C4-2B (cell line): ENCODE data around the gene ICE2.

Source experiments
- CTCF ChIP-seq: fragments of 450-650 bp; conservative IDR thresholded peaks from 2 replicates; pipeline ENCODE4 v1.5.1; 2017; ENCODE audit warnings: mild to moderate bottlenecking
- ZFX ChIP-seq: fragments of 450-650 bp; IDR thresholded peaks from 2 replicates; pipeline ENCODE4 v1.6.1; 2017

- no peak for TF ChIP-seq CTCF
- no peak for TF ChIP-seq ZFX
These were observed 62.5 kb downstream of the ICE2 start for GRCh38 chr15:60416484-60416883.
